ENCODE data around the gene CCDC138.

The CCDC138 gene

GRCh38 chr2:108911401-108911800 lies 124.8 kb downstream of the CCDC138 start:
- no peak for DNase-seq (ENCODE audit: insufficient read length, low spot score)
- no peak for FAIRE-seq
- TF ChIP-seq CTCF (IDR thresholded peaks at IDR 0.05; ENCODE audit: insufficient read depth, missing control alignments) = no peak

GRCh38 chr2:108911807-108912628 lies 125.4 kb downstream of the CCDC138 start:
- DNase-seq (ENCODE audit: insufficient read length, low spot score) (no peak), FAIRE-seq (no peak)
- TF ChIP-seq CTCF (IDR thresholded peaks at IDR 0.05; ENCODE audit: insufficient read depth, missing control alignments) = no peak

GRCh38 chr2:108912629-108912902 lies 126.0 kb downstream of the CCDC138 start:
- no peak for DNase-seq (ENCODE audit: insufficient read length, low spot score)
- TF ChIP-seq CTCF (IDR thresholded peaks at IDR 0.05; ENCODE audit: insufficient read depth, missing control alignments) = no peak
- no peak for FAIRE-seq

- no peak for DNase-seq (ENCODE audit: insufficient read length, low spot score)
- TF ChIP-seq CTCF (IDR thresholded peaks at IDR 0.05; ENCODE audit: insufficient read depth, missing control alignments) = no peak
- no peak for FAIRE-seq
Measured at GRCh38 chr2:108916122-108916795, 129.7 kb downstream of the CCDC138 start.

GRCh38 chr2:108916796-108917421 lies 130.3 kb downstream of the CCDC138 start:
- no peak for DNase-seq (ENCODE audit: insufficient read length, low spot score)
- TF ChIP-seq CTCF (IDR thresholded peaks at IDR 0.05; ENCODE audit: insufficient read depth, missing control alignments) = no peak
- FAIRE-seq = no peak

GRCh38 chr2:108917526-108917925 lies 131.0 kb downstream of the CCDC138 start:
- no peak for TF ChIP-seq CTCF (IDR thresholded peaks at IDR 0.05; ENCODE audit: insufficient read depth, missing control alignments)
- FAIRE-seq = no peak
- DNase-seq (ENCODE audit: insufficient read length, low spot score) = no peak

All from D721Med (cell line).